ENCODE measurements around the gene MTHFS.

The MTHFS gene

GRCh38 chr15:79874242-79874641, 22.6 kb downstream of the MTHFS start:
- no peak for DNase-seq

- DNase-seq, result peak; percentile 63
Measured at GRCh38 chr15:79872358-79873017, 24.3 kb downstream of the MTHFS start.

- DNase-seq, result no peak
Measured at GRCh38 chr15:79868554-79868953, 28.3 kb downstream of the MTHFS start.

GRCh38 chr15:79863886-79864285, 32.9 kb downstream of the MTHFS start:
- DNase-seq, result no peak

- no peak for DNase-seq
Measured at GRCh38 chr15:79862191-79862590, 34.6 kb downstream of the MTHFS start.

- DNase-seq, result peak; percentile 48
Measured at GRCh38 chr15:79860661-79861060, 36.2 kb downstream of the MTHFS start.

GRCh38 chr15:79858469-79858868, 38.3 kb downstream of the MTHFS start:
- peak; percentile 54 for DNase-seq

GRCh38 chr15:79853492-79854328, 43.1 kb downstream of the MTHFS start:
- peak; percentile 93 for DNase-seq

GRCh38 chr15:79849789-79850188, 47.0 kb downstream of the MTHFS start:
- DNase-seq, result peak; percentile 74

GRCh38 chr15:79846539-79846938, 50.3 kb downstream of the MTHFS start:
- DNase-seq, result no peak

GRCh38 chr15:79844221-79844620, 52.6 kb downstream of the MTHFS start:
- DNase-seq, result no peak

- no peak for DNase-seq
Measured at GRCh38 chr15:79837846-79838245, 59.0 kb downstream of the MTHFS start.

GRCh38 chr15:79834495-79834894, 62.3 kb downstream of the MTHFS start:
- DNase-seq, result no peak

GRCh38 chr15:79832367-79833120, 64.3 kb downstream of the MTHFS start:
- no peak for DNase-seq

GRCh38 chr15:79831604-79832003, 65.2 kb downstream of the MTHFS start:
- DNase-seq, result no peak

GRCh38 chr15:79829950-79830349, 66.9 kb downstream of the MTHFS start:
- no peak for DNase-seq

- DNase-seq, result no peak
Measured at GRCh38 chr15:79828447-79828846, 68.4 kb downstream of the MTHFS start.

GRCh38 chr15:79826800-79827199, 70.0 kb downstream of the MTHFS start:
- DNase-seq, result no peak

- no peak for DNase-seq
Measured at GRCh38 chr15:79824136-79824701, 72.6 kb downstream of the MTHFS start.

- peak; percentile 42 for DNase-seq
Measured at GRCh38 chr15:79820820-79821219, 76.0 kb downstream of the MTHFS start.

- no peak for DNase-seq
Measured at GRCh38 chr15:79820176-79820575, 76.6 kb downstream of the MTHFS start.

GRCh38 chr15:79816571-79816970, 80.2 kb downstream of the MTHFS start:
- peak; percentile 95 for DNase-seq

GRCh38 chr15:79815468-79815867, 81.3 kb downstream of the MTHFS start:
- DNase-seq, result no peak

All from hematopoietic multipotent progenitor cell treated with erythropoietin and hydrocortisone succinate and interleukin-3 and kit ligand, for 4 days (in vitro differentiated cells).